ENCODE data around the gene LDB2.

- TF ChIP-seq, protein P1, sequence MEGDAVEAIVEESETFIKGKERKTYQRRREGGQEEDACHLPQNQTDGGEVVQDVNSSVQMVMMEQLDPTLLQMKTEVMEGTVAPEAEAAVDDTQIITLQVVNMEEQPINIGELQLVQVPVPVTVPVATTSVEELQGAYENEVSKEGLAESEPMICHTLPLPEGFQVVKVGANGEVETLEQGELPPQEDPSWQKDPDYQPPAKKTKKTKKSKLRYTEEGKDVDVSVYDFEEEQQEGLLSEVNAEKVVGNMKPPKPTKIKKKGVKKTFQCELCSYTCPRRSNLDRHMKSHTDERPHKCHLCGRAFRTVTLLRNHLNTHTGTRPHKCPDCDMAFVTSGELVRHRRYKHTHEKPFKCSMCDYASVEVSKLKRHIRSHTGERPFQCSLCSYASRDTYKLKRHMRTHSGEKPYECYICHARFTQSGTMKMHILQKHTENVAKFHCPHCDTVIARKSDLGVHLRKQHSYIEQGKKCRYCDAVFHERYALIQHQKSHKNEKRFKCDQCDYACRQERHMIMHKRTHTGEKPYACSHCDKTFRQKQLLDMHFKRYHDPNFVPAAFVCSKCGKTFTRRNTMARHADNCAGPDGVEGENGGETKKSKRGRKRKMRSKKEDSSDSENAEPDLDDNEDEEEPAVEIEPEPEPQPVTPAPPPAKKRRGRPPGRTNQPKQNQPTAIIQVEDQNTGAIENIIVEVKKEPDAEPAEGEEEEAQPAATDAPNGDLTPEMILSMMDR (conservative IDR thresholded peaks at IDR 0.05 in 1 of 2, IDR thresholded peaks at IDR 0.05 in 1 of 2; ENCODE audit: low read depth in 1 of 2, low read length in 2 of 2): no peak
- TF ChIP-seq EZH2 (IDR thresholded peaks at IDR 0.05; ENCODE audit: low read length, missing control alignments): no peak
These were observed 169.1 kb downstream of the LDB2 start for GRCh38 chr4:16729336-16729735.
